HG03342 (cell line): ENCODE measurements around the gene GNMT.
"Not testable (repeated sequence)": the region's sequence is repeated elsewhere in the genome, so short reads cannot be mapped to it uniquely, and the experiment has no call there.

Experiments
- ATAC-seq: cut with Tn5 transposase; IDR thresholded peaks from one replicate; pipeline ENCODE4 v1.9.1; 2021; ENCODE audit warnings: mild to moderate bottlenecking, moderate library complexity; ENCODE audit not compliant: unreplicated experiment

The GNMT gene

GRCh38 chr6:42971746-42972327 lies 11.3 kb downstream of the GNMT start:
- ATAC-seq = no peak

DNA sequence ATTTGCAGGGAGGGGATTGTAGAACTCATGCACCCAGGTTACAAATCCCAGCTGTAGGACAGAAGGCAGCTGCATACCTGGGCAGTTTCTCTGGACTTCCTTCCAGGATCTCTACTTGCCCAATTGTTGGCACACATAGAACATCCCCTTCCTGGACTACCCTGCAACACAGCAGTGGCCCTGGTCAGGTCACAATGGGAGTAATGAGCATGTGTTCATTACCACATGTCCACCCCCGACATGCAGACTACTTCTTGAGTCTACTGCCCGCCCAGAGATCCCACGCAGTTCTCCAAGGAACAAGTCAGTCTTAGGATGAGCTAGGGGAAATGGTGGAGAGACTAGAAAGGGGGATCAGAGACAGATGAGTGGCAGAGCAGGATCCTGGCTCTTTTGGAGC lies 13.4 kb downstream of the GNMT start:
- no peak for ATAC-seq

DNA sequence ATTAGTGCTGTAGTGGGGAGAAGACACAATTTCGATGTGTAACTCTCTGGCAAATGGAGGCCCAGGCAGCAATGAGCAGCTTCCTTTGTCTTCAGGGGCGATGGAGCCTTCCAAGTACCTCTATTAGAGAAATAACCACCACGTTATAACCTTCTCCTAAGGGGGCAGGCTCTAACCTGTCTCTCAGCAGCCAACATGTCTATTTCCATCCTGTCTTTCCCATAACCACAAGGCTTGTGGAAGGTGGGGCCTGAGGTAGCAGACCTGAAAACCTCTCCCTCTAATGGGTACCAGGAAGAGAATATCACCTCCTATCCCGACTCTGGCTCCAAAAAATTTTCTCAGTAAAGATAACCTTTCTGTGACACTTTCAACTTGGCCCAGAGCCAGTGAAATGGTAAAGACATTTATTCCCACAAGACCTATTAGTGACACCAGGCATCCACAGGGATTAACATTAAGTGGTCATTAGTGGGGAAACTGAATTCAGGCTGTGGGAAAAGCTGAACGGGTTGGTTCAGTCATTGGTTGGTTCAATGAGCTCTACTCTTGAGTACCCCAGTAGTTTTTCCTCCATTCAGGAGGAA lies 14.5 kb downstream of the GNMT start:
- no peak for ATAC-seq

DNA sequence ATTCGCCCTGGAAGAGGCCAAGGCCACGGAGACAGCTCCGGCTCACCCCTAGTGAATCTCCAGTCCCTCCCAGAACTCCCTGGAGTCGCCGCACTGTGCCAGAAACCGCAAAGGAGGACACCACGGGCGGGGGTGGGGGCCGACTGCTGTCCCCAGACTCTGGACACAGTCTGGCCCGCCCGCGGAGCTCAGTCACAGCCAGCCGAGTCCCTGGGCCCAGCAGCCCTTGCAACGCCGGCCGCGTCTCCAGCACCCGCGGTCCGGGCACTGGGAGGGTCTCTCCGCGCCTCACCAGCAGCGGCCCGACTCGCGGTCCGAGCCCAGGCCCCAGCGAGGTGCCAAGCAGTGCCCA lies 17.9 kb downstream of the GNMT start:
- ATAC-seq = peak; percentile 24

GRCh38 chr6:42978839-42979522 lies 18.4 kb downstream of the GNMT start, which contains the start of gene PEX6:
Gene PEX6 (minus strand): TSS chr6:42979181. CDS start chr6:42979150, 31 bp downstream.
- peak; percentile 92 for ATAC-seq

DNA sequence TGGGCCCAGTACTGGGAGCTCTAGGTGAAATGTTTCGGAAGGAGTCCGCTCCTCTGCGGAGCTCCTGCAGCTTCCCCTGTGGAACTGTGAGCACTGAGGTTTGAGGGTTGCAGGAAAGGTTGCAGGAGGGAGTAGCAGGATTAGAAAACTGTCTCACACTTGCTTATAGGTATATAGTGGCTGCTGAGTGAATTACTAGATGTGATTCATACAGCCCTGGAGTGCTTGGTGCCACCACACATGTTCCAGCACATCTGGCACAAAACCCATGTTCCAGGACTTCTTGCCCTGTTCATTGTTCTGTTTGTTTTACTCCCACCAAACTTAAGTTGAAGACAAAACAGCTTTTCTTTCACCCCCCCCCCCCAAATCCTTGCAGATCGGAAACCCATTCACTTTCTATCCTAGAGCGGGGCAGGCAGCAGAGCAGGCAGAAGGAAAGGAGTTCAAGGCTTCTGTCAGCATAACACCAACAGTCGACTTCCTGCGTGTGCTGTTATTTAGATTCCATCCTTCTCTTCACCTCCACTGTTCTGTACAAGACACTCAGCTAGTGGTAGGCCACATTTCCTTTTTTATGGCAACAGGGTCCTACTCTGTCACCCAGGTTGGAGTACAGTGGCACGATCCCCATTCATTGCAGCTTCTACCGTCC lies 19.1 kb downstream of the GNMT start:
- no peak for ATAC-seq

DNA sequence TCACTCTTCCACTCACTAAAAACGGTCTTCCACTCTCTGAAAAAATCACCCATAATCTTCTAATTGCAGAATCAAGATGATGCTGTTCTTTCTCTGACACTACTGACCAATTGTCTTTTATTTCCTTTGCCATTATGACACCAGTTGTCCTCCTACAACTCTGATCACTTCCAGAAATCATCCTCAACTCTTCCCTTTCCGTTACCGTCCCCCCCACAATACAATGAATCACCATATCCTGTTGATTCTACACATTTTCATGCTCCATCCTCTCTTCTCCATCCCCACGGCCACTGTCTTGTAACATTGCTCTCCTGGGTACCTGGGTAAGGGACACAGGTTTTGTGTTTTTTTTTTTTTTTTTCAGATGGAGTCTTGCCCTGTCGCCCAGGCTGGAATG lies 21.3 kb downstream of the GNMT start:
- ATAC-seq = no peak

- peak; percentile 95 for ATAC-seq
Observed at GRCh38 chr6:42984001-42984923, 23.7 kb downstream of the GNMT start, which contains the start of gene PPP2R5D. Gene PPP2R5D (plus strand): TSS chr6:42984570. CDS start chr6:42984678, 108 bp downstream.

DNA sequence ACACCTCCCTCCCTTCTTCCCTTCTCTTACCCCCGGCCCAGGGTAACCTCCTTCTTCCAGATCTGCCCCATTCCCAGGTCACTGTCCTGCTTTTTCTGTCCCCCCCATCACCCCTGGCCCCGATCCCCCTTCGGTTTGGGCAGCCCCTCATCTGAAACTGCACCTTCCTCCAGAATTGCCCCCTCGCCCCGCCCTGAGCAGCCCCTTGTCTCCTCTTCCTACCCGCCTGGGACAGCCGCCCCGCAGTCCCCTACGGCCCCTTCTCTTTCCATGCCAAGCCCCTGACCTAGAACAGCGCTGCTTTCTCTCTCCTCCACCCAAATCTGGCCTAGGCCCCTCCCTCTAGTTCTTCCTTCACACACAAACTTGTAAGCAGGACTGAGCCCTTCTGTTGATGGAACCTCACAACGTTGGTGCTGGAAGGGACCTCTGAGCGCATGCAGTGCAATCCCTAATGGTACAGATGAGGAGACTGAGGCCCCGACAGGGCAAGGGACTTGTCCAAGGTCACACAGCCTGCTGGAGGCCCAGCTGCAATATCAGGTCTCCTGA lies 24.4 kb downstream of the GNMT start:
- no peak for ATAC-seq

DNA sequence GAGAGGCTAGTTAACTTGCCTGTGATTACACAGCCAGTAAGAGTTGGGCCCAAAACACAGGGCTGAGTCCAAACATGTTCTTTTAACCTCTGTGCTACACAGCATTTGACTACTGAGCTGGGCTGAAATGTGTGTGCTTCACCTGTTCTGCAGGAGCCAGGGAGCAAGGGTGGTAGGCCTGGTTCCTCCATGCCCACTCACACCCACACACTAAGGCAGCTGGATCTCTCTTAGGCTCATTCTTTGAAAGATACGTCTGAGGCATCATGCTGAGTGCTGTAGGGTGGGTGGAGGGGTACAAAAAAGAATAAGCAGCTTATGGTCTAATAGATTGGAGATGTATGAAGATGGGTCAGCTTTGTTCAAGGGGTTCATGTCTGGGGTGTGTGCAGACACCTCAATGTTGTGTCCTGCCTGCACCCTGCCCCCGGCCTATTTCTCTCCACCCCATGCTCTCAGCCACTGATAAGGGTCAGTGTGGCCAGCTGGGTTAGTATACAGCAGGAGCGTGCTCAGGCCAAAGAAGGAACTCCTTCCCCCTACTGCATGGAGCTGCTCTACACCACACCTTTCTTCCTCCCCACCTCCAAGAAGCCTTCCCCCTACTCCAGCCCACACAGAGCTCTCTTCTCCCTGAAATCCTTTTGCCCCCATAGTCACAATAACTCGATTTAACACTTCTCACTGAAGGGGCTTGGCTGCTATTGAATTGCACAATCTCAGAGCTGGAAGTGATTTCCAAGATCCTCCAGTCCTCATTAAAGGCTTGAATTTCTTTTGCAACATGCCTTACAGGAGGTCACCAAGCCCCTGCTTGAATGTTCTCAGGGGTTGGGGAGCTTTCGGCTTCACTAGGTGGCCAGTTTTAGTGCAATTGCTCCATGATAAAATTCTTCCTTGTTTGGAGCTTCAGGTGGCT lies 27.2 kb downstream of the GNMT start:
- ATAC-seq = no peak

DNA sequence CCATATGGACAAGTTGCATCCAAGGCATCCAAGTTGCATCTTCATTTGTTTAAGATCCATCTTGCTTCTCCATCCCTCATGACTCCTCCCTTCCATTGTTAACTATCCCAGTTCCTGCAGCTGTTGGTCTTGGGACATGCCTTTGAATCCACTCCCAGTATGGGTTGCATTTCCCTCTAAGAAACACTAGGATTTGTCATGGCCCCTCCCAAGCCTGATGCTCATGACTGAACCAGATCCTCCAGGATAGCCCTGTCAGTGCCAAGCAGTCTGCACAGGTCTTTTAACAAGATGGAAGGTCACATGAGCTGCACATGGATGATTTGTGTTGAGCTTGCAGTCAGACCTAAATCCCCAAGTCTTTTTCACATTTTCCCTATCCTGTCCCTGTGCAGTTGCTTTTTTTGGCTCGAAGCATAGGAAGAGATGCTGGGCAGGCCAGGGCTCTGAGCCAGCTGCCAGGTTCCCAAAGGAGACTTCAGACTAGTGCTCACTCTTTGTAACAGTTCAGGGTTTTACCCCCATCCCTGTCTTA lies 28.0 kb downstream of the GNMT start:
- no peak for ATAC-seq

DNA sequence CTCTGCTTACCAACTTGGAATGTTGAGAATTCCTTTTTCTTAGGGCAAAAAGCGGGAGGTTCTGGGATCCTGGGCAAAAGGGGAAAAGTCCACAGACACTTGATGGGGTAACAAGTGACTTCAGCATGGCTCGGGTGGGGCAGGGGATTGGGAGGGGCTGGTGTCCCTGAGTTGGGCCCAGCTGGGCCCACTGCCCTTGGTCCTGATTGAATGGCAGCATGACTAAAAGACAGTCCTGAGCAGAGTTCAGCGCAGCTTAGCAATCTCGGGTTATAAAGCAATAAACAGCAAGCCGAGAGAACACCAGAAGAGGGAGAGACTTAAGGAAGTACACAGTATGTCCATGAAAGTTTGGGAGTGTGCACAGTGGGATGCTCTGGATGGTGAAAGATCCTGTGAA lies 29.4 kb downstream of the GNMT start:
- no peak for ATAC-seq

GRCh38 chr6:42993445-42993844 lies 32.9 kb downstream of the GNMT start:
- no peak for ATAC-seq

DNA sequence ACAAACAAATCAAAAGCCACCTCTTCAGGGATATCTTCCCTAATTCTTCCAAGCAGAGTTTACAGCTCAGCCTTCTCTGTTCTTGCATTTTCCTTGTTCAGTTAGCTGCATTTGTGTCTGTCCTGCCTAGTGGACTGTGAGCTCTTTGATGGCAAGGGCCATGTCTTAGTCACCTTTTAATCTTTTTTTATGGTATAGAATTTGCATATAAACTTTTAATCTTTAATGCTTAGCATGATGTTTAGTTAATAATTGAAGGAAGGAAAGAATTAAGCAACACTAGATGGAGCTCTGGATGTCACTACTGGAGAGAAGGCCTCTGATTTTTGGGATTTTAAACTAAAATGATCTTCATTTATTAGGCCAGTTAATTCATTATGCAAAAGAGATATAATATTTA lies 36.0 kb downstream of the GNMT start:
- ATAC-seq = no peak

DNA sequence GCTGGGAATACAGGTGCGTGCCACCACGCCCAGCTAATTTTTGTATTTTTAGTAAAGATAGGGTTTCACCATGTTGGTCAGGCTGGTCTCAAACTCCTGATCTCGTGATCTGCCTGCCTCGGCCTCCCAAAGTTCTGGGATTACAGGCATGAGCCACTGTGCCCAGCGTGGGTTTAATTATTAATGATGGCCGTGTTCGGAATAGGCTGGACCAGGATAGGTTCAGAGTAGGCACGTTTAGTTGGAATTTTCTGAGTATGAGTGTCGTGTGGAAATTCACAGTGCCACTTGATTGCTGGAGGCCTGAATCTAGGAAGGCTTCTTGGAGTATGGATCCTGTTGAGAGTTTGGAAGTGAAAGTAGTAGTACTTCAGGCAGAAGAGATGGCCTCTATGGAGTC lies 37.7 kb downstream of the GNMT start:
- not testable (repeated sequence) for ATAC-seq

DNA sequence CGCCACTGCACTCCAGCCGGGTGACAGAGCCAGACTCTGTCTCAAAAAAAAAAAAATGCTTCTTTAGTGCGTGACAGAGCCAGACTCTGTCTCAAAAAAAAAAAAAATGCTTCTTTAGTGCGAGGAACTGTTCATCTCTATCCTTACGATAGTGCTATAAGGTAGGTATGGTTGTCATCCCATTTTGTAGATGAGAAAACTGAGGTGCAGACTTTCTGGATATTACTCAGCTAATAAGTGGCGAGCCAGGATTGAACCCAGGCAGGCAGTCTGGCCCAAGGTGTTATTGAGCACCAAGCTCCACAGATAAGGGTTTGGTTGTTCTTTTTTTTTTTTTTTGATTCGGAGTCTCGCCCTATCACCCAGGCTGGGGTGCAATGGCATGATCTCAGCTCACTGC lies 41.3 kb downstream of the GNMT start:
- ATAC-seq = no peak

DNA sequence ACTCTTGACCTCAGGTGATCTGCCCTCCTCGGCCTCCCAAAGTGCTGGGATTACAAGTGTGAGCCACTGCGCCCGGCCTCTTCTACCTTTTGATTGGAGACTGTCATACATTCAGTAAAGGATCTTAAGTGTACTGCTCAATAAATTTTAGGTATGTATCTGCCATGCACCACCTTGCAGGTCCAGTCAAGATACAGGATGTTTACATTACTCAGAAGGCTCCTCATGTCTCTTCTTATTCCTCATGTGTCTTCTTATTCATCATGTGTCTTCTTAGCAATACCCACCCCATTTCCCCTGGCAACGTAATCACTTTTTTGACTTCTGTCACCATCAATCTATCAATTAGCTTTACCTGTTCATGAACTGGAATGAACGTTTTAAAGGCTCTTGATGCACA lies 45.3 kb downstream of the GNMT start:
- no peak for ATAC-seq

DNA sequence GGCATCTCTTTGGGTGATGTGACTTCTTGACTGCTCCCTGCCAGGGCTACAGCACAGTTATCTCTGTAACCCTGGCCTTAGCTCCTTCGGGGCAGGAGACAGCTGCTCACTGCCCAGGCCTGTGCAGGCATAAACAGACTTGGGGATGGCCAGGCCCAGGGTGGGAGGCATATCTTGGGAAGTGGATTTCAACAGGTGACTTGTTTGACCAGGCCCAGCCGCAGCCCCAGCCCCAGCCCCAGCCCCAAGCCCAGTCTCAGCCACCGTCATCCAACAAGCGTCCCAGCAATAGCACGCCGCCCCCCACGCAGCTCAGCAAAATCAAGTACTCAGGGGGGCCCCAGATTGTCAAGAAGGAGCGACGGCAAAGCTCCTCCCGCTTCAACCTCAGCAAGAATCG lies 45.7 kb downstream of the GNMT start:
- ATAC-seq = no peak

- no peak for ATAC-seq
Observed at GRCh38 chr6:43007126-43007525, 46.6 kb downstream of the GNMT start.
